Fibroblast of peridontal ligament (primary cell): ENCODE measurements around the gene SETD1A.
"Not testable (repeated sequence)": the region's sequence is repeated elsewhere in the genome, so short reads cannot be mapped to it uniquely, and the experiment has no call there.

Source experiments
- DNase-seq: peaks from one replicate; pipeline ENCODE4 v3.0.0-alpha.2; 2010; ENCODE audit errors: extremely low read depth

The SETD1A gene

GRCh38 chr16:30929167-30929566 lies 28.4 kb upstream of the SETD1A start:
- no peak for DNase-seq

- DNase-seq = no peak
Measured at GRCh38 chr16:30930160-30930571, 27.4 kb upstream of the SETD1A start.

GRCh38 chr16:30931068-30931650 lies 26.4 kb upstream of the SETD1A start:
- no peak for DNase-seq

- DNase-seq = peak; percentile 40
Measured at GRCh38 chr16:30934827-30935557, 22.6 kb upstream of the SETD1A start.

GRCh38 chr16:30937692-30938091 lies 19.9 kb upstream of the SETD1A start:
- no peak for DNase-seq

- not testable (repeated sequence) for DNase-seq
Measured at GRCh38 chr16:30939571-30939970, 18.0 kb upstream of the SETD1A start.

GRCh38 chr16:30941600-30942425 lies 15.7 kb upstream of the SETD1A start:
- DNase-seq = peak; percentile 50

- DNase-seq = no peak
Measured at GRCh38 chr16:30942426-30942806, 15.1 kb upstream of the SETD1A start.

- no peak for DNase-seq
Measured at GRCh38 chr16:30944352-30944751, 13.2 kb upstream of the SETD1A start.

- DNase-seq = no peak
Measured at GRCh38 chr16:30946671-30947540, 10.6 kb upstream of the SETD1A start.

GRCh38 chr16:30947541-30947858 lies 10.1 kb upstream of the SETD1A start:
- no peak for DNase-seq

GRCh38 chr16:30947859-30948666 lies 9.5 kb upstream of the SETD1A start:
- DNase-seq = peak; percentile 99

- DNase-seq = peak; percentile 43
Measured at GRCh38 chr16:30948667-30949649, 8.6 kb upstream of the SETD1A start, which contains the start of gene ORAI3. ORAI3 (plus strand) TSS chr16:30949068; CDS start chr16:30949290, 222 bp downstream.

GRCh38 chr16:30949650-30950515 lies 7.7 kb upstream of the SETD1A start:
- peak; percentile 79 for DNase-seq

GRCh38 chr16:30950516-30951065 lies 7.0 kb upstream of the SETD1A start:
- no peak for DNase-seq

GRCh38 chr16:30951193-30951592 lies 6.4 kb upstream of the SETD1A start:
- no peak for DNase-seq

- DNase-seq = peak; percentile 93
Measured at GRCh38 chr16:30951750-30952149, 5.8 kb upstream of the SETD1A start.

- no peak for DNase-seq
Measured at GRCh38 chr16:30953111-30953510, 4.4 kb upstream of the SETD1A start.
